Pulmonary artery endothelial cell (primary cell): ENCODE measurements around the gene TSPAN13. TPM values are rescaled to one million over a fixed set of nuclear protein-coding genes. Genes with fewer than 3 reads are reported as not detected.
"Not testable (repeated sequence)": the region's sequence is repeated elsewhere in the genome, so short reads cannot be mapped to it uniquely, and the experiment has no call there.

Experiments
- DNase-seq: peaks from one replicate; pipeline ENCODE4 v3.0.0-alpha.2; 2011; ENCODE audit warnings: low read depth, low spot score
- total RNA-seq: library from RNA; depleted of rRNA; stranded (reverse); fragments of >200 nt; gene quantifications from 2 replicates; pipeline ENCODE4 v1.2.3, GENCODE V29; 2014

Gene TSPAN13
- total RNA-seq, 1 donor from 2014 or later, result 19.4 TPM

GRCh38 chr7:16740996-16741395 lies 12.6 kb upstream of the TSPAN13 start:
- DNase-seq, result no peak

- no peak for DNase-seq
These were observed 11.9 kb upstream of the TSPAN13 start for GRCh38 chr7:16741676-16742075.

- DNase-seq, result no peak
These were observed 11.0 kb upstream of the TSPAN13 start for GRCh38 chr7:16742547-16742946.

GRCh38 chr7:16743236-16743635 lies 10.3 kb upstream of the TSPAN13 start:
- DNase-seq, result peak; percentile 46

- DNase-seq, result no peak
These were observed 8.9 kb upstream of the TSPAN13 start for GRCh38 chr7:16744518-16745250.

- DNase-seq, result no peak
These were observed 7.9 kb upstream of the TSPAN13 start for GRCh38 chr7:16745645-16746044.

- no peak for DNase-seq
These were observed 6.5 kb upstream of the TSPAN13 start for GRCh38 chr7:16747102-16747501.

GRCh38 chr7:16753932-16754855 lies 639 bp downstream of the TSPAN13 start:
- no peak for DNase-seq

- DNase-seq, result no peak
These were observed 1.3 kb downstream of the TSPAN13 start for GRCh38 chr7:16754856-16755317.

GRCh38 chr7:16755397-16755796 lies 1.8 kb downstream of the TSPAN13 start:
- DNase-seq, result no peak

- DNase-seq, result no peak
These were observed 4.5 kb downstream of the TSPAN13 start for GRCh38 chr7:16758036-16758435.

GRCh38 chr7:16758631-16759611 lies 5.4 kb downstream of the TSPAN13 start:
- DNase-seq, result no peak

- DNase-seq, result no peak
These were observed 6.3 kb downstream of the TSPAN13 start for GRCh38 chr7:16759840-16760239.

GRCh38 chr7:16762177-16762576 lies 8.6 kb downstream of the TSPAN13 start:
- DNase-seq, result no peak

GRCh38 chr7:16764942-16765341 lies 11.4 kb downstream of the TSPAN13 start:
- no peak for DNase-seq

- DNase-seq, result peak; percentile 15
These were observed 11.9 kb downstream of the TSPAN13 start for GRCh38 chr7:16765436-16765859.

- not testable (repeated sequence) for DNase-seq
These were observed 16.4 kb downstream of the TSPAN13 start for GRCh38 chr7:16769994-16770393.

GRCh38 chr7:16770657-16771329 lies 17.2 kb downstream of the TSPAN13 start:
- DNase-seq, result no peak

GRCh38 chr7:16773326-16773725 lies 19.8 kb downstream of the TSPAN13 start:
- DNase-seq, result no peak

- DNase-seq, result no peak
These were observed 20.3 kb downstream of the TSPAN13 start for GRCh38 chr7:16773884-16774283.

- DNase-seq, result no peak
These were observed 20.7 kb downstream of the TSPAN13 start for GRCh38 chr7:16774294-16774693.
